Activated CD8-positive, alpha-beta T cell treated with anti-CD3 and anti-CD28 coated beads for 36 hours (primary cell): ENCODE measurements around the gene DUSP16. TPM values are rescaled to one million over a fixed set of nuclear protein-coding genes. Genes with fewer than 3 reads are reported as not detected.

Experiments
- ATAC-seq: fragments of 200-7000 bp; cut with Tn5 transposase; one replicate; pipeline ENCODE4 v1.10.0; 2021; ENCODE audit warnings: mild to moderate bottlenecking, moderate library complexity
- CTCF ChIA-PET: fragments of 350-600 bp; sonication (Branson Sonifier 250); formaldehyde crosslinking; loops from one replicate; lab custom pipeline; 2021; ENCODE audit warnings: antibody characterized with exemption; lab: Charles Lee
- POLR2A ChIA-PET: fragments of 350-600 bp; sonication (Branson Sonifier 250); formaldehyde crosslinking; loops from one replicate; lab custom pipeline; 2021; ENCODE audit warnings: antibody characterized with exemption; lab: Charles Lee
- DNase-seq: peaks from one replicate; pipeline ENCODE4 v3.0.0-alpha.2; 2020
- H3K27ac Mint-ChIP-seq: one replicate; pipeline ENCODE4 v1.8.0; 2021; ENCODE audit warnings: mild to moderate bottlenecking, mixed read lengths
- H3K27me3 Mint-ChIP-seq: one replicate; pipeline ENCODE4 v1.8.0; 2021; ENCODE audit warnings: mixed read lengths
- H3K36me3 Mint-ChIP-seq: one replicate; pipeline ENCODE4 v1.8.0; 2021; ENCODE audit warnings: low read depth, mixed read lengths
- H3K4me1 Mint-ChIP-seq: one replicate; pipeline ENCODE4 v1.8.0; 2021; ENCODE audit warnings: low read depth, mixed read lengths
- H3K4me3 Mint-ChIP-seq: one replicate; pipeline ENCODE4 v1.8.0; 2021; ENCODE audit warnings: mild to moderate bottlenecking, moderate library complexity, mixed read lengths
- H3K9me3 Mint-ChIP-seq: one replicate; pipeline ENCODE4 v1.8.0; 2021; ENCODE audit warnings: mixed read lengths
- CTCF ChIP-seq: fragments of 200-600 bp; IDR thresholded peaks from one replicate; pipeline ENCODE4 v1.8.0; 2022; ENCODE audit warnings: antibody characterized with exemption, mild to moderate bottlenecking
- intact Hi-C: fragments of 100-400 bp; cut with micrococcal nuclease; formaldehyde crosslinking; loops from one replicate; pipeline ENCODE4 v1.10.0; 2022
- total RNA-seq, 2 experiments: library from RNA; stranded (reverse); gene quantifications; one replicate each; pipeline ENCODE4 v1.2.3, GENCODE V29; 2021

Gene DUSP16
- total RNA-seq, 2 experiments from 2014 or later = 28.2 to 30.2 TPM

- TF ChIP-seq CTCF = no peak
- ATAC-seq (no peak), DNase-seq (no peak)
- ChIA-PET CTCF (interaction anchor here (1.5 kb wide), 1 partner anchor 94 kb away, joined by 3 read pairs; no protein-coding TSS in a partner anchor), POLR2A (interaction anchor here (0.8 kb wide), 1 partner anchor 29 kb away, joined by 3 read pairs; no protein-coding TSS in a partner anchor)
- intact Hi-C loops = no loop called here
- Mint-ChIP-seq H3K27me3 (no peaks in the 10 kb centered on the region), H3K36me3 (peaks cover 79% of the 10 kb centered on the region), H3K27ac (no peak overlapping the region), H3K9me3 (no peaks in the 10 kb centered on the region), H3K4me3 (no peak overlapping the region), H3K4me1 (peaks cover 67% of the 10 kb centered on the region)
These were observed 91.8 kb downstream of the DUSP16 start for GRCh38 chr12:12470751-12471306.

GRCh38 chr12:12469386-12469785, 93.3 kb downstream of the DUSP16 start:
- ATAC-seq = no peak
- H3K4me3 Mint-ChIP-seq = no peak overlapping the region

GRCh38 chr12:12468575-12468974, 94.1 kb downstream of the DUSP16 start:
- H3K36me3 Mint-ChIP-seq = peaks cover 73% of the 10 kb centered on the region
- ChIA-PET POLR2A (interaction anchor here (1.3 kb wide), 1 partner anchor 92 kb away, joined by 3 read pairs; no protein-coding TSS in a partner anchor), CTCF (no interaction called here)
- TF ChIP-seq CTCF = no peak
- H3K27me3 Mint-ChIP-seq = no peaks in the 10 kb centered on the region
- no peaks in the 10 kb centered on the region for H3K9me3 Mint-ChIP-seq
- H3K27ac Mint-ChIP-seq = peak overlapping the region; percentile 87
- ATAC-seq (no peak), DNase-seq (no peak)
- intact Hi-C loops = no loop called here
- peaks cover 66% of the 10 kb centered on the region for H3K4me1 Mint-ChIP-seq
- H3K4me3 Mint-ChIP-seq = no peak overlapping the region

More at GRCh38 chr12:12469386-12469785, 93.3 kb downstream of the DUSP16 start:
- H3K27me3 Mint-ChIP-seq = no peaks in the 10 kb centered on the region
- H3K36me3 Mint-ChIP-seq = peaks cover 73% of the 10 kb centered on the region
- DNase-seq = no peak
- peak overlapping the region; percentile 14 for H3K27ac Mint-ChIP-seq
- TF ChIP-seq CTCF = no peak
- peaks cover 66% of the 10 kb centered on the region for H3K4me1 Mint-ChIP-seq
- ChIA-PET POLR2A (no interaction called here), CTCF (no interaction called here)
- no peaks in the 10 kb centered on the region for H3K9me3 Mint-ChIP-seq
- intact Hi-C loops = no loop called here

GRCh38 chr12:12467688-12468261, 94.9 kb downstream of the DUSP16 start:
- H3K27ac Mint-ChIP-seq = peak overlapping the region; percentile 87
- H3K36me3 Mint-ChIP-seq = peaks cover 74% of the 10 kb centered on the region
- H3K27me3 Mint-ChIP-seq = no peaks in the 10 kb centered on the region
- no peak overlapping the region for H3K4me3 Mint-ChIP-seq
- ATAC-seq = peak; percentile 16
- no peak for TF ChIP-seq CTCF
- ChIA-PET CTCF (interaction anchor here (1.1 to 1.5 kb wide), 3 partner anchors 8 to 91 kb away, joined by 3 to 4 read pairs (median 3); no protein-coding TSS in a partner anchor), POLR2A (interaction anchor here (1.3 kb wide), 1 partner anchor 93 kb away, joined by 3 read pairs; no protein-coding TSS in a partner anchor)
- DNase-seq = peak; percentile 43
- intact Hi-C loops = no loop called here
- no peaks in the 10 kb centered on the region for H3K9me3 Mint-ChIP-seq
- peaks cover 69% of the 10 kb centered on the region for H3K4me1 Mint-ChIP-seq

GRCh38 chr12:12467264-12467663, 95.4 kb downstream of the DUSP16 start:
- ChIA-PET CTCF (interaction anchor here (0.8 to 1.5 kb wide), 8 partner anchors 8 to 96 kb away, joined by 3 to 11 read pairs (median 3); partner anchors contain the start of gene DUSP16), POLR2A (interaction anchor here (1.1 to 1.3 kb wide), 3 partner anchors 14 to 94 kb away, joined by 3 to 5 read pairs (median 3); no protein-coding TSS in a partner anchor)
- H3K4me3 Mint-ChIP-seq = no peak overlapping the region
- peaks cover 70% of the 10 kb centered on the region for H3K4me1 Mint-ChIP-seq
- intact Hi-C loops = no loop called here
- DNase-seq (peak; percentile 68), ATAC-seq (peak; percentile 73)
- no peaks in the 10 kb centered on the region for H3K27me3 Mint-ChIP-seq
- TF ChIP-seq CTCF = no peak
- no peaks in the 10 kb centered on the region for H3K9me3 Mint-ChIP-seq
- peaks cover 73% of the 10 kb centered on the region for H3K36me3 Mint-ChIP-seq
- peak overlapping the region; percentile 87 for H3K27ac Mint-ChIP-seq
